HG03139 (cell line): ENCODE data around the gene P3H2.

Experiments used
- ATAC-seq: cut with Tn5 transposase; IDR thresholded peaks from one replicate; pipeline ENCODE4 v1.9.1; 2021; ENCODE audit not compliant: unreplicated experiment

Gene P3H2

GRCh38 chr3:190056742-190057141, 64.0 kb downstream of the P3H2 start:
- no peak for ATAC-seq

- no peak for ATAC-seq
Measured at GRCh38 chr3:190055773-190056172, 64.9 kb downstream of the P3H2 start.

GRCh38 chr3:190053919-190054672, 66.6 kb downstream of the P3H2 start:
- ATAC-seq = no peak

- no peak for ATAC-seq
Measured at GRCh38 chr3:190051641-190052040, 69.1 kb downstream of the P3H2 start.

- no peak for ATAC-seq
Measured at GRCh38 chr3:190048932-190049441, 71.7 kb downstream of the P3H2 start.

GRCh38 chr3:190044974-190045373, 75.7 kb downstream of the P3H2 start:
- no peak for ATAC-seq

- no peak for ATAC-seq
Measured at GRCh38 chr3:190044142-190044541, 76.6 kb downstream of the P3H2 start.

- ATAC-seq = no peak
Measured at GRCh38 chr3:190043741-190044140, 77.0 kb downstream of the P3H2 start.

- no peak for ATAC-seq
Measured at GRCh38 chr3:190042558-190042957, 78.1 kb downstream of the P3H2 start.

- no peak for ATAC-seq
Measured at GRCh38 chr3:190041333-190042041, 79.2 kb downstream of the P3H2 start.

GRCh38 chr3:190040145-190040544, 80.6 kb downstream of the P3H2 start:
- no peak for ATAC-seq

GRCh38 chr3:190038050-190038933, 82.4 kb downstream of the P3H2 start:
- ATAC-seq = no peak

GRCh38 chr3:190036631-190037030, 84.1 kb downstream of the P3H2 start:
- no peak for ATAC-seq

GRCh38 chr3:190034446-190034845, 86.3 kb downstream of the P3H2 start:
- ATAC-seq = no peak

- ATAC-seq = no peak
Measured at GRCh38 chr3:190032923-190033322, 87.8 kb downstream of the P3H2 start.

GRCh38 chr3:190031887-190032752, 88.6 kb downstream of the P3H2 start:
- no peak for ATAC-seq

GRCh38 chr3:190027116-190027515, 93.6 kb downstream of the P3H2 start:
- ATAC-seq = no peak

- no peak for ATAC-seq
Measured at GRCh38 chr3:190026154-190026553, 94.5 kb downstream of the P3H2 start.

- no peak for ATAC-seq
Measured at GRCh38 chr3:190024912-190025311, 95.8 kb downstream of the P3H2 start.

GRCh38 chr3:190019844-190020243, 100.9 kb downstream of the P3H2 start:
- no peak for ATAC-seq
